SK-N-SH treated with all-trans-retinoic acid at 6 μM for 48 hours (cell line): ENCODE results near the gene HMGXB4.

ENCODE experiments used
- ATAC-seq: fragments of 200-7000 bp; cut with Tn5 transposase; 3 replicates; pipeline ENCODE4 v1.9.1; 2020; ENCODE audit warnings: mild to moderate bottlenecking, moderate library complexity
- ARNTL ChIP-seq: fragments of 450-650 bp; formaldehyde crosslinking; IDR thresholded peaks from 2 replicates; pipeline ENCODE4 v1.5.0; 2020; ENCODE audit warnings: low read depth, mild to moderate bottlenecking, moderate library complexity, borderline replicate concordance
- BACH2 ChIP-seq: fragments of 250-450 bp; sonication (Bioruptor Pico); IDR thresholded peaks from 2 replicates; pipeline ENCODE4 v1.9.0; 2021; ENCODE audit warnings: mild to moderate bottlenecking, borderline replicate concordance
- CREB5 ChIP-seq: fragments of 250-450 bp; sonication (Bioruptor Pico); IDR thresholded peaks from 2 replicates; pipeline ENCODE4 v1.5.1; 2020; ENCODE audit warnings: low read depth, mild to moderate bottlenecking, moderate library complexity
- CSDC2 ChIP-seq: fragments of 250-450 bp; sonication (Bioruptor Pico); IDR thresholded peaks from 2 replicates; pipeline ENCODE4 v1.5.0; 2020; ENCODE audit warnings: mild to moderate bottlenecking, moderate library complexity
- CSRNP3 ChIP-seq: fragments of 250-450 bp; sonication (Bioruptor Pico); IDR thresholded peaks from 2 replicates; pipeline ENCODE4 v1.5.1; 2021; ENCODE audit warnings: mild to moderate bottlenecking, moderate library complexity
- ESRRG ChIP-seq: fragments of 250-450 bp; sonication (Bioruptor Pico); IDR thresholded peaks from 2 replicates; pipeline ENCODE4 v1.6.1; 2021; ENCODE audit warnings: mild to moderate bottlenecking
- GLIS3 ChIP-seq: fragments of 250-450 bp; sonication (Bioruptor Pico); IDR thresholded peaks from 2 replicates; pipeline ENCODE4 v1.5.0; 2020; ENCODE audit warnings: mild to moderate bottlenecking, moderate library complexity
- OSR1 ChIP-seq: fragments of 250-450 bp; sonication (Bioruptor Pico); IDR thresholded peaks from 2 replicates; pipeline ENCODE4 v1.8.0; 2022; ENCODE audit warnings: moderate library complexity, mild to moderate bottlenecking, inconsistent platforms
- PATZ1 ChIP-seq: fragments of 250-450 bp; sonication (Bioruptor Pico); IDR thresholded peaks from 2 replicates; pipeline ENCODE4 v1.8.0; 2020; ENCODE audit warnings: mild to moderate bottlenecking, moderate library complexity, borderline replicate concordance
- POU6F1 ChIP-seq: fragments of 250-450 bp; sonication (Bioruptor Pico); IDR thresholded peaks from 2 replicates; pipeline ENCODE4 v1.8.0; 2021; ENCODE audit warnings: low read depth, mild to moderate bottlenecking, moderate library complexity, borderline replicate concordance
- PPARA ChIP-seq: fragments of 250-450 bp; sonication (Bioruptor Pico); IDR thresholded peaks from 2 replicates; pipeline ENCODE4 v1.5.0; 2020; ENCODE audit warnings: mild to moderate bottlenecking, borderline replicate concordance
- RARB ChIP-seq: fragments of 250-450 bp; sonication (Bioruptor Pico); IDR thresholded peaks from 2 replicates; pipeline ENCODE4 v1.8.0; 2021; ENCODE audit warnings: mild to moderate bottlenecking, moderate library complexity
- SNAI2 ChIP-seq: fragments of 250-450 bp; sonication (Bioruptor Pico); IDR thresholded peaks from 2 replicates; pipeline ENCODE4 v1.5.0; 2020; ENCODE audit warnings: mild to moderate bottlenecking, moderate library complexity
- TCF4 ChIP-seq: fragments of 250-450 bp; sonication (Bioruptor Pico); IDR thresholded peaks from 2 replicates; pipeline ENCODE4 v1.8.0; 2021; ENCODE audit warnings: mild to moderate bottlenecking, moderate library complexity, borderline replicate concordance
- TOX ChIP-seq: fragments of 250-450 bp; sonication (Bioruptor Pico); IDR thresholded peaks from 2 replicates; pipeline ENCODE4 v1.8.0; 2021; ENCODE audit warnings: mild to moderate bottlenecking, moderate library complexity, borderline replicate concordance
- ZC3H10 ChIP-seq: fragments of 250-450 bp; sonication (Bioruptor Pico); IDR thresholded peaks from 2 replicates; pipeline ENCODE4 v1.5.1; 2021; ENCODE audit warnings: mild to moderate bottlenecking, moderate library complexity
- ZFP3 ChIP-seq: fragments of 250-450 bp; sonication (Bioruptor Pico); IDR thresholded peaks from 2 replicates; pipeline ENCODE4 v1.5.0; 2020; ENCODE audit warnings: mild to moderate bottlenecking, moderate library complexity
- ZFP30 ChIP-seq: fragments of 450-650 bp; formaldehyde crosslinking; IDR thresholded peaks from 2 replicates; pipeline ENCODE4 v1.5.0; 2022; ENCODE audit warnings: mild to moderate bottlenecking, moderate library complexity
- ZNF565 ChIP-seq: fragments of 450-650 bp; formaldehyde crosslinking; conservative IDR thresholded peaks from 2 replicates; pipeline ENCODE4 v1.5.0; 2020; ENCODE audit warnings: low read depth, mild to moderate bottlenecking, moderate library complexity
- ZNF70 ChIP-seq: fragments of 450-650 bp; formaldehyde crosslinking; IDR thresholded peaks from 2 replicates; pipeline ENCODE4 v1.5.0; 2020; ENCODE audit warnings: mild to moderate bottlenecking, moderate library complexity
- ZNF8 ChIP-seq: fragments of 450-650 bp; formaldehyde crosslinking; IDR thresholded peaks from 2 replicates; pipeline ENCODE4 v1.5.0; 2020; ENCODE audit warnings: mild to moderate bottlenecking, moderate library complexity

Gene HMGXB4

GRCh38 chr22:35257321-35258190 lies at the start of gene HMGXB4:
Gene HMGXB4 (plus strand): TSS chr22:35257493. CDS start chr22:35262391, 4,898 bp downstream.
- TF ChIP-seq ESRRG, result no peak
- no peak for TF ChIP-seq ZNF565 (CRISPR knock-in tag)
- peak; percentile 14; the same call in 1 of the 2 replicates for TF ChIP-seq ZFP3 (CRISPR knock-in tag)
- TF ChIP-seq POU6F1, result no peak
- ATAC-seq, result peak; percentile 96

- no peak for ATAC-seq
These were observed 49.3 kb upstream of the HMGXB4 start for GRCh38 chr22:35208003-35208402.

GRCh38 chr22:35209203-35209602 lies 48.1 kb upstream of the HMGXB4 start:
- no peak for ATAC-seq
- TF ChIP-seq ZC3H10 (CRISPR knock-in tag), result no peak
- no peak for TF ChIP-seq ZNF8
- no peak for TF ChIP-seq SNAI2
- no peak for TF ChIP-seq BACH2 (CRISPR knock-in tag)
- no peak for TF ChIP-seq ZNF565 (CRISPR knock-in tag)
- no peak for TF ChIP-seq PPARA (CRISPR knock-in tag)
- TF ChIP-seq TOX, result no peak
- TF ChIP-seq GLIS3 (CRISPR knock-in tag), result no peak
- no peak for TF ChIP-seq OSR1 (CRISPR knock-in tag)
- no peak for TF ChIP-seq ZNF70 (CRISPR knock-in tag)
- TF ChIP-seq ZFP30 (CRISPR knock-in tag), result no peak
- TF ChIP-seq CREB5 (CRISPR knock-in tag), result no peak

More at GRCh38 chr22:35208003-35208402, 49.3 kb upstream of the HMGXB4 start:
- TF ChIP-seq ESRRG, result no peak
- no peak for TF ChIP-seq POU6F1
- no peak for TF ChIP-seq PPARA (CRISPR knock-in tag)
- no peak for TF ChIP-seq GLIS3 (CRISPR knock-in tag)
- TF ChIP-seq CSDC2 (CRISPR knock-in tag), result no peak
- TF ChIP-seq PATZ1 (CRISPR knock-in tag), result no peak
- TF ChIP-seq OSR1 (CRISPR knock-in tag), result no peak
- no peak for TF ChIP-seq RARB (CRISPR knock-in tag)
- no peak for TF ChIP-seq TOX
- TF ChIP-seq CREB5 (CRISPR knock-in tag), result no peak
- no peak for TF ChIP-seq TCF4
- no peak for TF ChIP-seq ZNF70 (CRISPR knock-in tag)
- TF ChIP-seq CSRNP3 (CRISPR knock-in tag), result no peak
- TF ChIP-seq ZNF8, result no peak
- TF ChIP-seq ZFP3 (CRISPR knock-in tag), result no peak
- no peak for TF ChIP-seq ZFP30 (CRISPR knock-in tag)
- no peak for TF ChIP-seq ARNTL (CRISPR knock-in tag)
